SK-N-SH (cell line): ENCODE data around the gene DRD4. TPM values are rescaled to one million over a fixed set of nuclear protein-coding genes. Genes with fewer than 3 reads are reported as not detected.

Source experiments
- CTCF ChIA-PET: fragments of 300-600, 350-600 bp; formaldehyde crosslinking; extraction: SDS; loops from one replicate; lab custom pipeline; 2021; lab: Yijun Ruan, JAX
- POLR2A ChIA-PET: fragments of 350-600 bp; sonication (Branson Sonifier 250); formaldehyde crosslinking; extraction: SDS; loops from one replicate; lab custom pipeline; 2020; ENCODE audit warnings: antibody characterized with exemption, inconsistent platforms; lab: Yijun Ruan, JAX
- DNase-seq: peaks from one replicate; pipeline ENCODE4 v3.0.0; 2012
- H2AFZ ChIP-seq: fragments of 200-600 bp; sonication (generic); 2 replicates; pipeline ENCODE4 v1.8.1; 2016; ENCODE audit warnings: antibody characterized with exemption, mild to moderate bottlenecking, low read depth
- H3F3A ChIP-seq: fragments of 200-600 bp; sonication (generic); replicated peaks from 2 replicates; pipeline ENCODE3; 2016; ENCODE audit warnings: antibody characterized with exemption, mild to moderate bottlenecking; ENCODE audit not compliant: insufficient read depth
- H3K27ac ChIP-seq, 2 experiments: fragments of 200-500 bp in 1 of 2; fragments of 200-600 bp in 1 of 2; sonication (Bioruptor generic) in 1 of 2; sonication (generic), shearing (Covaris generic) in 1 of 2; 2 replicates each; pipeline versions ENCODE4 v1.5.1 to v1.6.1; 2014 to 2016; ENCODE audit warnings: low read depth in 2 of 2, inconsistent platforms in 1 of 2, low read length in 1 of 2, mild to moderate bottlenecking in 1 of 2, mixed read lengths in 1 of 2
- H3K27me3 ChIP-seq: fragments of 200-600 bp; sonication (generic), shearing (Covaris generic); 2 replicates; pipeline ENCODE4 v1.6.1; 2016; ENCODE audit warnings: mixed run types; ENCODE audit not compliant: insufficient read depth
- H3K36me3 ChIP-seq, 2 experiments: fragments of 200-500 bp in 1 of 2; fragments of 200-600 bp in 1 of 2; sonication (Bioruptor generic) in 1 of 2; sonication (generic) in 1 of 2; replicated peaks in 1 of 2; 2 replicates each; pipeline versions ENCODE3 to v1.5.1; 2014 to 2016; ENCODE audit warnings: low read length in 1 of 2, mild to moderate bottlenecking in 1 of 2; ENCODE audit not compliant: insufficient read depth in 2 of 2, control insufficient read depth in 1 of 2
- H3K4me1 ChIP-seq, 2 experiments: fragments of 200-500 bp in 1 of 2; fragments of 200-600 bp in 1 of 2; sonication (Bioruptor generic) in 1 of 2; sonication (generic), shearing (Covaris generic) in 1 of 2; 2 replicates each; pipeline versions ENCODE4 v1.5.1 to v1.6.1; 2014 to 2016; ENCODE audit warnings: low read depth in 1 of 2, low read length in 1 of 2, mixed run types in 1 of 2; ENCODE audit not compliant: insufficient read depth in 2 of 2, control insufficient read depth in 1 of 2
- H3K4me2 ChIP-seq: fragments of 200-600 bp; sonication (generic), shearing (Covaris generic); 2 replicates; pipeline ENCODE4 v1.6.1; 2017; ENCODE audit warnings: mixed run types
- H3K4me3 ChIP-seq, 2 experiments: fragments of 200-500 bp in 1 of 2; fragments of 200-600 bp in 1 of 2; sonication (Bioruptor generic) in 1 of 2; sonication (generic), shearing (Covaris generic) in 1 of 2; 2 replicates each; pipeline versions ENCODE4 v1.5.1 to v1.8.1; 2014 to 2016; ENCODE audit warnings: low read depth in 2 of 2, inconsistent platforms in 1 of 2, low read length in 1 of 2, mild to moderate bottlenecking in 1 of 2, mixed read lengths in 1 of 2, moderate library complexity in 1 of 2
- H3K79me2 ChIP-seq: fragments of 200-600 bp; sonication (generic); 2 replicates; pipeline ENCODE4 v1.8.1; 2017; ENCODE audit warnings: mild to moderate bottlenecking; ENCODE audit not compliant: insufficient read depth
- H3K9ac ChIP-seq: fragments of 200-600 bp; sonication (generic); 2 replicates; pipeline ENCODE4 v1.6.1; 2017; ENCODE audit warnings: mixed run types
- H3K9me2 ChIP-seq: fragments of 200-600 bp; sonication (generic); 2 replicates; pipeline ENCODE4 v1.6.1; 2017; ENCODE audit warnings: mixed run types
- H3K9me3 ChIP-seq: fragments of 200-600 bp; sonication (generic); 2 replicates; pipeline ENCODE4 v1.6.1; 2017; ENCODE audit warnings: mixed run types, mild to moderate bottlenecking, moderate library complexity
- H4K20me1 ChIP-seq: fragments of 200-600 bp; sonication (generic); 2 replicates; pipeline ENCODE4 v1.6.1; 2017; ENCODE audit warnings: mild to moderate bottlenecking, mixed run types; ENCODE audit not compliant: insufficient read depth
- IRF3 ChIP-seq: fragments of 150-350 bp; IDR thresholded peaks from 2 replicates; pipeline ENCODE4 v1.6.1; 2016; ENCODE audit warnings: mild to moderate bottlenecking, low read depth, low read length
- JUND ChIP-seq: IDR thresholded peaks from 2 replicates; pipeline ENCODE4 v1.4.0; 2012
- RAD21 ChIP-seq: IDR thresholded peaks from 2 replicates; pipeline ENCODE4 v1.6.1; 2012; ENCODE audit warnings: mild to moderate bottlenecking, low read length
- RCOR1 ChIP-seq: fragments of 150-350 bp; IDR thresholded peaks from 2 replicates; pipeline ENCODE4 v1.6.1; 2017; ENCODE audit warnings: antibody characterized with exemption, low read length
- TCF12 ChIP-seq: IDR thresholded peaks from 2 replicates; pipeline ENCODE4 v1.4.0; 2012
- TEAD4 ChIP-seq: IDR thresholded peaks from 2 replicates; pipeline ENCODE4 v1.4.0; 2012; ENCODE audit warnings: mild to moderate bottlenecking, borderline replicate concordance; ENCODE audit not compliant: insufficient read depth
- YY1 ChIP-seq: IDR thresholded peaks from 2 replicates; pipeline ENCODE4 v1.4.0; 2012; ENCODE audit warnings: low read depth, mild to moderate bottlenecking
- ZBTB33 ChIP-seq: IDR thresholded peaks from 2 replicates; pipeline ENCODE4 v1.4.0; 2012; ENCODE audit warnings: low read depth, borderline replicate concordance
- WGBS: methylation state at CpG from one replicate; pipeline ENCODE4 v1.1.6; 2017; ENCODE audit warnings: low lambda C conversion rate; 5-methylcytosine and 5-hydroxymethylcytosine counted together
- polyA plus RNA-seq, 3 experiments: library from polyadenylated mRNA; depleted of rRNA; stranded (reverse); fragments of >200 nt; gene quantifications; 2 replicates each; pipeline ENCODE4 v1.2.3, GENCODE V29; 2012
- TF ChIP-seq, protein P1 (sequence below): IDR thresholded peaks from 2 replicates; pipeline ENCODE4 v1.4.0; 2012; ENCODE audit warnings: low read depth, borderline replicate concordance
- TF ChIP-seq, protein P2 (sequence below): IDR thresholded peaks from 2 replicates; pipeline ENCODE4 v1.6.1; 2012; ENCODE audit warnings: mild to moderate bottlenecking, low read depth, low read length, moderate library complexity

DRD4 gene
- polyA plus RNA-seq, 1 of the 3 experiments (the other 2 are of a cell fraction): not detected

GRCh38 chr11:598005-598680 is 38.9 kb upstream of the DRD4 start:
- H3K9me2 ChIP-seq: no peaks in the 10 kb centered on the region
- WGBS: 86% methylated on average over 9 of the region's 30 CpGs
- no peak overlapping the region for H3K27ac ChIP-seq
- peaks cover 22% of the 10 kb centered on the region; the same call in 1 of the 2 replicates for H4K20me1 ChIP-seq
- no peak overlapping the region for H2AFZ ChIP-seq
- ChIA-PET POLR2A (no interaction called here), CTCF (no interaction called here)
- H3F3A ChIP-seq: no peaks in the 10 kb centered on the region
- no peak overlapping the region for H3K9ac ChIP-seq
- H3K4me2 ChIP-seq: no peak overlapping the region
- H3K36me3 ChIP-seq: peaks cover 41 to 66% of the 10 kb centered on the region in 2 experiments
- no peaks in the 10 kb centered on the region for H3K4me1 ChIP-seq
- H3K27me3 ChIP-seq: no peaks in the 10 kb centered on the region
- H3K9me3 ChIP-seq: no peaks in the 10 kb centered on the region
- H3K4me3 ChIP-seq: no peak overlapping the region
- peaks cover 16% of the 10 kb centered on the region; the same call in 1 of the 2 replicates for H3K79me2 ChIP-seq
- DNase-seq: no peak
- TF ChIP-seq RCOR1 (no peak), RAD21 (no peak), IRF3 (no peak), JUND (no peak), ZBTB33 (no peak), TEAD4 (no peak), YY1 (no peak), TCF12 (no peak)
- TF ChIP-seq, protein P1, sequence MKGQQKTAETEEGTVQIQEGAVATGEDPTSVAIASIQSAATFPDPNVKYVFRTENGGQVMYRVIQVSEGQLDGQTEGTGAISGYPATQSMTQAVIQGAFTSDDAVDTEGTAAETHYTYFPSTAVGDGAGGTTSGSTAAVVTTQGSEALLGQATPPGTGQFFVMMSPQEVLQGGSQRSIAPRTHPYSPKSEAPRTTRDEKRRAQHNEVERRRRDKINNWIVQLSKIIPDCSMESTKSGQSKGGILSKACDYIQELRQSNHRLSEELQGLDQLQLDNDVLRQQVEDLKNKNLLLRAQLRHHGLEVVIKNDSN: no peak
- TF ChIP-seq, protein P2, sequence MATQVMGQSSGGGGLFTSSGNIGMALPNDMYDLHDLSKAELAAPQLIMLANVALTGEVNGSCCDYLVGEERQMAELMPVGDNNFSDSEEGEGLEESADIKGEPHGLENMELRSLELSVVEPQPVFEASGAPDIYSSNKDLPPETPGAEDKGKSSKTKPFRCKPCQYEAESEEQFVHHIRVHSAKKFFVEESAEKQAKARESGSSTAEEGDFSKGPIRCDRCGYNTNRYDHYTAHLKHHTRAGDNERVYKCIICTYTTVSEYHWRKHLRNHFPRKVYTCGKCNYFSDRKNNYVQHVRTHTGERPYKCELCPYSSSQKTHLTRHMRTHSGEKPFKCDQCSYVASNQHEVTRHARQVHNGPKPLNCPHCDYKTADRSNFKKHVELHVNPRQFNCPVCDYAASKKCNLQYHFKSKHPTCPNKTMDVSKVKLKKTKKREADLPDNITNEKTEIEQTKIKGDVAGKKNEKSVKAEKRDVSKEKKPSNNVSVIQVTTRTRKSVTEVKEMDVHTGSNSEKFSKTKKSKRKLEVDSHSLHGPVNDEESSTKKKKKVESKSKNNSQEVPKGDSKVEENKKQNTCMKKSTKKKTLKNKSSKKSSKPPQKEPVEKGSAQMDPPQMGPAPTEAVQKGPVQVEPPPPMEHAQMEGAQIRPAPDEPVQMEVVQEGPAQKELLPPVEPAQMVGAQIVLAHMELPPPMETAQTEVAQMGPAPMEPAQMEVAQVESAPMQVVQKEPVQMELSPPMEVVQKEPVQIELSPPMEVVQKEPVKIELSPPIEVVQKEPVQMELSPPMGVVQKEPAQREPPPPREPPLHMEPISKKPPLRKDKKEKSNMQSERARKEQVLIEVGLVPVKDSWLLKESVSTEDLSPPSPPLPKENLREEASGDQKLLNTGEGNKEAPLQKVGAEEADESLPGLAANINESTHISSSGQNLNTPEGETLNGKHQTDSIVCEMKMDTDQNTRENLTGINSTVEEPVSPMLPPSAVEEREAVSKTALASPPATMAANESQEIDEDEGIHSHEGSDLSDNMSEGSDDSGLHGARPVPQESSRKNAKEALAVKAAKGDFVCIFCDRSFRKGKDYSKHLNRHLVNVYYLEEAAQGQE: no peak
